Caco-2 (cell line): ENCODE data around the gene WNT9A. TPM values are rescaled to one million over a fixed set of nuclear protein-coding genes. Genes with fewer than 3 reads are reported as not detected.

Source experiments
- BruUV-seq: library from RNA; stranded (reverse); fragments of 400-500 nt; replicated peaks from 2 replicates; lab custom pipeline; 2021; lab: Mats Ljungman, UMichigan
- CTCF ChIA-PET: fragments of 300-600 bp; sonication (Branson Sonifier 250); formaldehyde crosslinking; loops from one replicate; lab custom pipeline; 2022; ENCODE audit warnings: antibody characterized with exemption; lab: Charles Lee
- POLR2A ChIA-PET: fragments of 300-600 bp; sonication (Branson Sonifier 250); formaldehyde crosslinking; loops from one replicate; lab custom pipeline; 2022; ENCODE audit warnings: antibody characterized with exemption; lab: Charles Lee
- DNase-seq, 2 experiments: peaks; one replicate each; pipeline versions ENCODE4 v3.0.0 to v3.0.0-alpha.2; 2020 to 2022
- H3K27me3 ChIP-seq: replicated peaks from 2 replicates; pipeline ENCODE4 v1.6.0; 2011; ENCODE audit warnings: low read length; ENCODE audit not compliant: control insufficient read depth, insufficient read depth
- H3K36me3 ChIP-seq: 2 replicates; pipeline ENCODE4 v1.5.1; 2011; ENCODE audit warnings: low read length; ENCODE audit not compliant: control insufficient read depth, insufficient read depth
- H3K4me1 ChIP-seq: fragments of 250-450 bp; sonication (Bioruptor Pico); 2 replicates; pipeline ENCODE4 v1.5.1; 2020; ENCODE audit warnings: mild to moderate bottlenecking
- H3K4me3 ChIP-seq: 2 replicates; pipeline ENCODE4 v1.5.1; 2011; ENCODE audit warnings: low read depth, mild to moderate bottlenecking, control low read depth, low read length
- H3K9me3 ChIP-seq: fragments of 250-450 bp; sonication (Bioruptor Pico); 2 replicates; pipeline ENCODE4 v1.5.1; 2020; ENCODE audit warnings: mild to moderate bottlenecking, moderate library complexity
- H3K27ac Mint-ChIP-seq: one replicate; pipeline ENCODE4 v1.8.0; 2022; ENCODE audit warnings: mixed read lengths; ENCODE audit not compliant: unreplicated experiment
- H3K27me3 Mint-ChIP-seq: one replicate; pipeline ENCODE4 v1.8.0; 2022; ENCODE audit warnings: mixed read lengths; ENCODE audit not compliant: insufficient read depth, unreplicated experiment
- H3K36me3 Mint-ChIP-seq: one replicate; pipeline ENCODE4 v1.8.0; 2022; ENCODE audit warnings: mild to moderate bottlenecking, mixed read lengths; ENCODE audit not compliant: insufficient read depth, unreplicated experiment
- H3K4me1 Mint-ChIP-seq: one replicate; pipeline ENCODE4 v1.8.0; 2022; ENCODE audit warnings: low read depth, mixed read lengths; ENCODE audit not compliant: unreplicated experiment
- H3K4me3 Mint-ChIP-seq: one replicate; pipeline ENCODE4 v1.8.0; 2022; ENCODE audit warnings: mild to moderate bottlenecking, moderate library complexity, mixed read lengths; ENCODE audit not compliant: unreplicated experiment
- H3K9me3 Mint-ChIP-seq: one replicate; pipeline ENCODE4 v1.8.0; 2022; ENCODE audit warnings: mixed read lengths; ENCODE audit not compliant: unreplicated experiment
- intact Hi-C: fragments of 100-400 bp; cut with micrococcal nuclease; formaldehyde crosslinking; loops from one replicate; pipeline ENCODE4 v1.10.0; 2022; ENCODE audit not compliant: unreplicated experiment
- total RNA-seq: library from RNA; stranded (reverse); gene quantifications from 2 replicates; pipeline ENCODE4 v1.2.3, GENCODE V29; 2022
- TF ChIP-seq, protein P1 (sequence below), 2 experiments: fragments of 200-600 bp in 1 of 2; IDR thresholded peaks; 1 replicate in 1 of 2; 2 replicates in 1 of 2; pipeline versions ENCODE4 v1.5.1 to v1.8.0; 2011 to 2022; ENCODE audit warnings: antibody characterized with exemption in 1 of 2, control low read depth in 1 of 2, inconsistent platforms in 1 of 2, low read depth in 1 of 2, low read length in 1 of 2, mild to moderate bottlenecking in 1 of 2, moderate library complexity in 1 of 2; ENCODE audit not compliant: insufficient read depth in 1 of 2, severe bottlenecking in 1 of 2, unreplicated experiment in 1 of 2

Gene WNT9A
- total RNA-seq, 1 experiment from 2014 or later = 0.68 TPM

DNA sequence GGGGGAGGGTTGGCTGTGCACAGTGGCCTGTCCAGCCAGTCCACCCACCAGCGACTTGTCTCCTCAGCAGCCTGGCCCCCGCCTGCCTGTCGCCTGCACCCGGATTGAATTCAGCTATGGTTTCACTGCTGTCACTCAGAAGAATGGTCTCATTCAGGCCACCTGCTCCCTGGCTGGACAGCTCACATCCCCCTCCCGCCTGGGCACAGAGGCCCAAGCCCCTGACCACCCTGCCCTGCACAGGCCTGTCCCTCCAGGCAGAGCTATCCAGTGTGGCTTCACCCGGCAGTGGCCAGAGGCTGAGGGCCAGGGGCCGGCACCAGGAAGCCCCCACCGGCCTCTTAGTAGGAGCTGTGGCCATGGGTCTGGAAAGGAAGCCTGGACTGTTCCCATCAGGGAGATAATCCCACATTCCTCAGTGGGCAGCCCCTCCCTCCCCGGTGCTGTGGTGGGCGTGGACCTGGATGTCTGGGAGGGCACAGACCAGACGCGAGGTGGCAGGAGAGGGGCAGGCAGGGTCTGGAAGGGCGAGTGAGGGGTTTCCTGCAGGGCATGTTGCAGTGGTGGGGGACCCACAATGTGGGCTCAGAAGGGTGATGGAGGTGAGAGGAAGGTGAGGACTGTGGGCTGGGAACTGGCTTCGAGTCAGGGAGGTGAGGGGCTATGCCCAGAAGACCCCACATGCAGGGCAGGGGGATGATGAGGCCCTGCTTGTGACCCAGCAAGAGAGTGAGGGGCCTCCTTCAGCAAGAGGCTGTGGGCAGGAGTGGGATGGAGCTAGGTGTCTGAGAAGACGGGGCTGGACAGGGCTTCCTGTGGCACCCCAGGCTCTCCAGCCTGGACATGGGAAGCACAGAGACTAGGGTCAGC, 30.4 kb downstream of the WNT9A start:
- H3K4me1 Mint-ChIP-seq = peaks cover 6% of the 10 kb centered on the region
- Histone ChIP-seq H3K4me3 (no peak overlapping the region), H3K36me3 (no peaks in the 10 kb centered on the region), H3K4me1 (no peaks in the 10 kb centered on the region), H3K27me3 (no peaks in the 10 kb centered on the region), H3K9me3 (no peaks in the 10 kb centered on the region)
- H3K27ac Mint-ChIP-seq = no peak overlapping the region
- DNase-seq = no peak
- CTCF ChIA-PET = no interaction called here
- POLR2A ChIA-PET = no interaction called here
- BruUV-seq = no TSS peak
- no peaks in the 10 kb centered on the region for H3K9me3 Mint-ChIP-seq
- TF ChIP-seq, protein P1, sequence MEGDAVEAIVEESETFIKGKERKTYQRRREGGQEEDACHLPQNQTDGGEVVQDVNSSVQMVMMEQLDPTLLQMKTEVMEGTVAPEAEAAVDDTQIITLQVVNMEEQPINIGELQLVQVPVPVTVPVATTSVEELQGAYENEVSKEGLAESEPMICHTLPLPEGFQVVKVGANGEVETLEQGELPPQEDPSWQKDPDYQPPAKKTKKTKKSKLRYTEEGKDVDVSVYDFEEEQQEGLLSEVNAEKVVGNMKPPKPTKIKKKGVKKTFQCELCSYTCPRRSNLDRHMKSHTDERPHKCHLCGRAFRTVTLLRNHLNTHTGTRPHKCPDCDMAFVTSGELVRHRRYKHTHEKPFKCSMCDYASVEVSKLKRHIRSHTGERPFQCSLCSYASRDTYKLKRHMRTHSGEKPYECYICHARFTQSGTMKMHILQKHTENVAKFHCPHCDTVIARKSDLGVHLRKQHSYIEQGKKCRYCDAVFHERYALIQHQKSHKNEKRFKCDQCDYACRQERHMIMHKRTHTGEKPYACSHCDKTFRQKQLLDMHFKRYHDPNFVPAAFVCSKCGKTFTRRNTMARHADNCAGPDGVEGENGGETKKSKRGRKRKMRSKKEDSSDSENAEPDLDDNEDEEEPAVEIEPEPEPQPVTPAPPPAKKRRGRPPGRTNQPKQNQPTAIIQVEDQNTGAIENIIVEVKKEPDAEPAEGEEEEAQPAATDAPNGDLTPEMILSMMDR (IDR thresholded peaks at IDR 0.05; ENCODE audit: insufficient read depth in 1 of 2, low read depth in 1 of 2, low read length in 1 of 2, severe bottlenecking in 1 of 2, unreplicated experiment in 1 of 2) = no peak
- H3K4me3 Mint-ChIP-seq = no peak overlapping the region
- H3K36me3 Mint-ChIP-seq = peaks cover 5% of the 10 kb centered on the region
- H3K27me3 Mint-ChIP-seq = no peaks in the 10 kb centered on the region
- intact Hi-C loops = no loop called here

DNA sequence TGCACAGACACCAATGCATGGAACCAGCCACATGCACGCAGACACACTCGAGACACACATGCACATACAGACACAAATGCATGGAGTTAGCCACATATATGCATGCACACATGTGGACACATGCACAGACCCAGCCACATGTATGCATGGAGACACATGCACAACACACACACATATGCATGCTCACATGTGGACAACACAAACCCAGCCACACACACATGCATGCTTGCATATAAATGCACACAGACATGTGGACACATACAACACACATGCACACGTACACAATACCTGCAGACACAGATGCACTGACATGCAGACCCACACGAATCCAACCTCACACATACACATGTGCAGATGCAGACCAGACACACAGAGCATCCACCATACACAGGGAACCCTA, 31.1 kb downstream of the WNT9A start:
- no peak overlapping the region for H3K4me3 ChIP-seq
- CTCF ChIA-PET = no interaction called here

More for the DNA sequence above, 31.1 kb downstream of the WNT9A start:
- Histone ChIP-seq H3K4me1 (no peaks in the 10 kb centered on the region), H3K27me3 (no peaks in the 10 kb centered on the region), H3K36me3 (no peaks in the 10 kb centered on the region), H3K9me3 (no peaks in the 10 kb centered on the region)
- no TSS peak for BruUV-seq
- intact Hi-C loops = no loop called here
- Mint-ChIP-seq H3K27ac (no peak overlapping the region), H3K36me3 (peaks cover 5% of the 10 kb centered on the region), H3K9me3 (no peaks in the 10 kb centered on the region), H3K4me3 (no peak overlapping the region), H3K27me3 (no peaks in the 10 kb centered on the region), H3K4me1 (peaks cover 6% of the 10 kb centered on the region)
- POLR2A ChIA-PET = no interaction called here
- no peak for DNase-seq
- TF ChIP-seq, protein P1 (IDR thresholded peaks at IDR 0.05; ENCODE audit: insufficient read depth in 1 of 2, low read depth in 1 of 2, low read length in 1 of 2, severe bottlenecking in 1 of 2, unreplicated experiment in 1 of 2) = no peak
